T-helper 1 cell treated with Interleukin-12 subunit alpha and Interleukin-12 subunit beta and Interleukin-4 antibody, amounts not matched to agents 30 ng/mL and 1 ng/mL, for 36 hours (primary cell): Measurements from ENCODE around the gene FCRL1. TPM values are rescaled to one million over a fixed set of nuclear protein-coding genes. Genes with fewer than 3 reads are reported as not detected.

Source experiments
- total RNA-seq: library from RNA; stranded (reverse); gene quantifications from 2 replicates; pipeline ENCODE4 v1.2.3, GENCODE V29; 2022

FCRL1 gene
- total RNA-seq, 1 donor from 2014 or later: not detected

Other genes starting within 250 kb of the FCRL1 start
- not detected in 2 replicates for gene FCRL4, start 222.0 kb downstream of the FCRL1 start, total RNA-seq
- gene FCRL3, start 119.4 kb downstream of the FCRL1 start, total RNA-seq: 0.12 and 0.25 TPM in 2 replicates
- gene FCRL2, start 43.0 kb downstream of the FCRL1 start, total RNA-seq: not detected in 2 replicates
- gene CD5L, start 21.7 kb upstream of the FCRL1 start, total RNA-seq: not detected in 2 replicates
- gene KIRREL1, start 173.5 kb upstream of the FCRL1 start, total RNA-seq: not detected in 2 replicates